Measurements from ENCODE around the gene COL18A1. TPM values are rescaled to one million over a fixed set of nuclear protein-coding genes. Genes with fewer than 3 reads are reported as not detected.

The COL18A1 gene
- total and polyA plus RNA-seq, 4 donors, result 44.9 to 308 (median 232) TPM

DNA sequence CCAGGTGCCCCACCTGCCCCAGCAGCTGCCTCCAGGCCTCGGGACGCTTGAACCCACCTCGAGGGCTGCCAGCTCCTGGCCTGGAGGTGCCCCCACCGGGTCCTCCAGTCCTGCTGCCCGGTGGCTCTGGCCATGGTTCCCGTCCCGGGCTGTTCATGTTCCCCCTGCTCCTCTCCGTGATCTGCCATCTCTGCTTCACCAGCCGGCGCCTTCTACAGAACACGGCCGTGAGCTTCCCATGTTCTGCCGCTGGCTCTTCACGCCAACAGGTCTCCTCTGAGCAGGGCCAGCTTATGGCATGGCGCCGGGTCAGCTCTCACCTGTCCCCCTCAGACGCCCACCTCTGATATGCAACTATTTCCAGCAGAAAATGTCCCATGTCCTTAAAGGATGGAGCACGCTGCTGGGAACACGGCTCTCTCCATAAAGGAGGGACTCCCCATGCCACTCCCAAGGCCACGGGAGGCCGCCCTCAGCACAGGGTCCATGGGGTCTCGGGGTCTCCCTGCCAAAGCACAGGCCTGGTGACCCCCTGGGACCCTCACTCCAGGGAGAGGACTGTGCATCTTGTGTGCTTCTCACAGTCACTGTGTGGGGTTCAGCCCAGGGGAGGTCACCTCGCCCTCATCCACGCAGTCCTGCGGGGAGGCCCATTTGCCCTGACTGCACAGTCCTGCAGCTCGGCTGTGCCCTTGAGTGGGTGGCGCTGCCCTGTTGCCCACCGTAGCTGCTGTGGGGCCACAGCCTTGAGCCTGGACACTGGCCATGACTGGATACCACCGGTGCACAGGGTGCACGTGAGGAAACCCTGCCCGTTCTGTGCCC is 36.7 kb downstream of the COL18A1 start:
- Histone ChIP-seq H3K36me3 (ENCODE audit: control insufficient read depth in 4 of 4, insufficient read depth in 3 of 4, low read depth in 1 of 4, low read length in 3 of 4) (peaks cover 0 to 2% (median 0%) of the 10 kb centered on the region in 4 donors), H3K4me3 (ENCODE audit: low read depth in 1 of 3, low read length in 3 of 3) (no peak overlapping the region), H3K9me3 (ENCODE audit: control insufficient read depth in 4 of 4, low read length in 3 of 4) (no peaks in the 10 kb centered on the region), H3K27me3 (ENCODE audit: control insufficient read depth in 4 of 4, insufficient read depth in 4 of 4, low read length in 3 of 4) (no peaks in the 10 kb centered on the region), H3K27ac (ENCODE audit: low read depth in 1 of 2, low read length in 2 of 2) (peak overlapping the region in 1 of 2 donors; percentile 58), H3K9ac (ENCODE audit: low read depth in 1 of 2, low read length in 2 of 2) (no peak overlapping the region), H3K4me1 (ENCODE audit: control insufficient read depth in 4 of 4, insufficient read depth in 4 of 4, low read length in 3 of 4) (peaks cover 7 to 41% (median 27%) of the 10 kb centered on the region in 4 donors)
- WGBS, result 95% methylated on average over 31 of the region's 31 CpGs
- no peak for DNase-seq (ENCODE audit: low spot score)
- no peak for TF ChIP-seq RXRA (IDR thresholded peaks at IDR 0.05)
- TF ChIP-seq NR2F2 (IDR thresholded peaks at IDR 0.05), result no peak
- no peak for TF ChIP-seq GABPA (IDR thresholded peaks at IDR 0.05 in 1 of 2, conservative IDR thresholded peaks at IDR 0.05 in 1 of 2)
- no peak for TF ChIP-seq EGR1 (IDR thresholded peaks at IDR 0.05; ENCODE audit: low read depth in 2 of 2)
- TF ChIP-seq TAF1 (conservative IDR thresholded peaks at IDR 0.05), result no peak
- TF ChIP-seq FOXA1 (IDR thresholded peaks at IDR 0.05), result no peak
- TF ChIP-seq, protein P1, sequence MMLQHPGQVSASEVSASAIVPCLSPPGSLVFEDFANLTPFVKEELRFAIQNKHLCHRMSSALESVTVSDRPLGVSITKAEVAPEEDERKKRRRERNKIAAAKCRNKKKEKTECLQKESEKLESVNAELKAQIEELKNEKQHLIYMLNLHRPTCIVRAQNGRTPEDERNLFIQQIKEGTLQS (IDR thresholded peaks at IDR 0.05), result no peak
- TF ChIP-seq JUND (IDR thresholded peaks at IDR 0.05), result no peak
- TF ChIP-seq FOXA2 (IDR thresholded peaks at IDR 0.05), result no peak
- TF ChIP-seq, protein P2, sequence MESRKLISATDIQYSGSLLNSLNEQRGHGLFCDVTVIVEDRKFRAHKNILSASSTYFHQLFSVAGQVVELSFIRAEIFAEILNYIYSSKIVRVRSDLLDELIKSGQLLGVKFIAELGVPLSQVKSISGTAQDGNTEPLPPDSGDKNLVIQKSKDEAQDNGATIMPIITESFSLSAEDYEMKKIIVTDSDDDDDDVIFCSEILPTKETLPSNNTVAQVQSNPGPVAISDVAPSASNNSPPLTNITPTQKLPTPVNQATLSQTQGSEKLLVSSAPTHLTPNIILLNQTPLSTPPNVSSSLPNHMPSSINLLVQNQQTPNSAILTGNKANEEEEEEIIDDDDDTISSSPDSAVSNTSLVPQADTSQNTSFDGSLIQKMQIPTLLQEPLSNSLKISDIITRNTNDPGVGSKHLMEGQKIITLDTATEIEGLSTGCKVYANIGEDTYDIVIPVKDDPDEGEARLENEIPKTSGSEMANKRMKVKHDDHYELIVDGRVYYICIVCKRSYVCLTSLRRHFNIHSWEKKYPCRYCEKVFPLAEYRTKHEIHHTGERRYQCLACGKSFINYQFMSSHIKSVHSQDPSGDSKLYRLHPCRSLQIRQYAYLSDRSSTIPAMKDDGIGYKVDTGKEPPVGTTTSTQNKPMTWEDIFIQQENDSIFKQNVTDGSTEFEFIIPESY (IDR thresholded peaks at IDR 0.05), result no peak
- TF ChIP-seq HNF4G (IDR thresholded peaks at IDR 0.05), result no peak
- TF ChIP-seq RAD21 (IDR thresholded peaks at IDR 0.05), result no peak
- TF ChIP-seq, protein P3, sequence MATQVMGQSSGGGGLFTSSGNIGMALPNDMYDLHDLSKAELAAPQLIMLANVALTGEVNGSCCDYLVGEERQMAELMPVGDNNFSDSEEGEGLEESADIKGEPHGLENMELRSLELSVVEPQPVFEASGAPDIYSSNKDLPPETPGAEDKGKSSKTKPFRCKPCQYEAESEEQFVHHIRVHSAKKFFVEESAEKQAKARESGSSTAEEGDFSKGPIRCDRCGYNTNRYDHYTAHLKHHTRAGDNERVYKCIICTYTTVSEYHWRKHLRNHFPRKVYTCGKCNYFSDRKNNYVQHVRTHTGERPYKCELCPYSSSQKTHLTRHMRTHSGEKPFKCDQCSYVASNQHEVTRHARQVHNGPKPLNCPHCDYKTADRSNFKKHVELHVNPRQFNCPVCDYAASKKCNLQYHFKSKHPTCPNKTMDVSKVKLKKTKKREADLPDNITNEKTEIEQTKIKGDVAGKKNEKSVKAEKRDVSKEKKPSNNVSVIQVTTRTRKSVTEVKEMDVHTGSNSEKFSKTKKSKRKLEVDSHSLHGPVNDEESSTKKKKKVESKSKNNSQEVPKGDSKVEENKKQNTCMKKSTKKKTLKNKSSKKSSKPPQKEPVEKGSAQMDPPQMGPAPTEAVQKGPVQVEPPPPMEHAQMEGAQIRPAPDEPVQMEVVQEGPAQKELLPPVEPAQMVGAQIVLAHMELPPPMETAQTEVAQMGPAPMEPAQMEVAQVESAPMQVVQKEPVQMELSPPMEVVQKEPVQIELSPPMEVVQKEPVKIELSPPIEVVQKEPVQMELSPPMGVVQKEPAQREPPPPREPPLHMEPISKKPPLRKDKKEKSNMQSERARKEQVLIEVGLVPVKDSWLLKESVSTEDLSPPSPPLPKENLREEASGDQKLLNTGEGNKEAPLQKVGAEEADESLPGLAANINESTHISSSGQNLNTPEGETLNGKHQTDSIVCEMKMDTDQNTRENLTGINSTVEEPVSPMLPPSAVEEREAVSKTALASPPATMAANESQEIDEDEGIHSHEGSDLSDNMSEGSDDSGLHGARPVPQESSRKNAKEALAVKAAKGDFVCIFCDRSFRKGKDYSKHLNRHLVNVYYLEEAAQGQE (IDR thresholded peaks at IDR 0.05), result no peak
- TF ChIP-seq, protein P4, sequence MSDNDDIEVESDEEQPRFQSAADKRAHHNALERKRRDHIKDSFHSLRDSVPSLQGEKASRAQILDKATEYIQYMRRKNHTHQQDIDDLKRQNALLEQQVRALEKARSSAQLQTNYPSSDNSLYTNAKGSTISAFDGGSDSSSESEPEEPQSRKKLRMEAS (IDR thresholded peaks at IDR 0.05), result no peak

DNA sequence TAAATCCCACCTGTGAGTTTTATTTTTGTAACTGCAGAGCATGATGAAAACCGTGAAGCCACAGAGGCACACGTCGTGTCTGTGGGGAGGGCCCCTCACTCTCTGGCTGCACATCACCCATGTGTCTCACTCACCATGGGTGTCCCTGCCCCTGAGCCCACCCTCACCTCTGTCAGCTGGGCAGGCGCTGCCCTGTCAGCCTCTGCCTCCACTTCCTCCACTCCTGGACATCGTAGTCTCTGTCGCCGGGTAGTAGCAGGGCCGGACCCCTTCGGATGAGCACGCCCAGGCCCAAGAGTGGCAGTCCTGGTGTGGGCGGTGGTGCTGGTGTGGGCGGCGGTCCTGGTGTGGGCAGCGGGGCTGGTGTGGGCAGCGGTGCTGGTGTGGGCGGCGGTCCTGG is 37.3 kb downstream of the COL18A1 start:
- H3K36me3 ChIP-seq (ENCODE audit: control insufficient read depth in 4 of 4, insufficient read depth in 3 of 4, low read depth in 1 of 4, low read length in 3 of 4), result peaks cover 0 to 2% (median 0%) of the 10 kb centered on the region in 4 donors
- no peak for DNase-seq (ENCODE audit: low spot score)
- peaks cover 7 to 41% (median 30%) of the 10 kb centered on the region in 4 donors for H3K4me1 ChIP-seq (ENCODE audit: control insufficient read depth in 4 of 4, insufficient read depth in 4 of 4, low read length in 3 of 4)
- 96% methylated on average over 17 of the region's 17 CpGs for WGBS
- no peak overlapping the region for H3K9ac ChIP-seq (ENCODE audit: low read depth in 1 of 2, low read length in 2 of 2)
- no peak overlapping the region for H3K27ac ChIP-seq (ENCODE audit: low read depth in 1 of 2, low read length in 2 of 2)
- no peaks in the 10 kb centered on the region for H3K9me3 ChIP-seq (ENCODE audit: control insufficient read depth in 4 of 4, low read length in 3 of 4)
- H3K27me3 ChIP-seq (ENCODE audit: control insufficient read depth in 4 of 4, insufficient read depth in 4 of 4, low read length in 3 of 4), result no peaks in the 10 kb centered on the region
- no peak overlapping the region for H3K4me3 ChIP-seq (ENCODE audit: low read depth in 1 of 3, low read length in 3 of 3)
- no peak for TF ChIP-seq NR2F2 (IDR thresholded peaks at IDR 0.05)
- TF ChIP-seq FOXA1 (IDR thresholded peaks at IDR 0.05), result no peak
- TF ChIP-seq YY1 (IDR thresholded peaks at IDR 0.05), result no peak
- TF ChIP-seq HNF4G (IDR thresholded peaks at IDR 0.05), result no peak
- no peak for TF ChIP-seq RAD21 (IDR thresholded peaks at IDR 0.05)
- no peak for TF ChIP-seq JUND (IDR thresholded peaks at IDR 0.05)
- TF ChIP-seq, protein P2 (IDR thresholded peaks at IDR 0.05), result no peak
- no peak for TF ChIP-seq SP1 (IDR thresholded peaks at IDR 0.05)
- TF ChIP-seq, protein P3 (IDR thresholded peaks at IDR 0.05), result no peak
- TF ChIP-seq HNF4A (conservative IDR thresholded peaks at IDR 0.05), result no peak
- TF ChIP-seq EGR1 (IDR thresholded peaks at IDR 0.05; ENCODE audit: low read depth in 2 of 2), result no peak

Measured in liver (tissue), 9 donors.